Natural killer cell (primary cell): ENCODE measurements around the gene USP7. TPM values are rescaled to one million over a fixed set of nuclear protein-coding genes. Genes with fewer than 3 reads are reported as not detected.
A peak's percentile ranks its signal among the peaks of the same experiment; 100 is the strongest.
"Not testable (repeated sequence)": the region's sequence is repeated elsewhere in the genome, so short reads cannot be mapped to it uniquely, and the experiment has no call there.

ENCODE experiments used
- ATAC-seq, 3 donors: fragments of 150-1000 bp in 2 of 3; fragments of 200-7000 bp in 1 of 3; cut with Tn5 transposase; 1 replicate in 1 of 3; 2 replicates in 2 of 3; pipeline ENCODE4 v1.10.0; 2021; ENCODE audit warnings: mild to moderate bottlenecking in 2 of 3, moderate library complexity in 2 of 3
- DNase-seq, 2 donors: peaks; one replicate each; pipeline versions ENCODE4 v3.0.0 to v3.0.0-alpha.2; 2013 to 2021; ENCODE audit warnings: mixed read lengths in 1 of 2
- H3K27ac ChIP-seq: one replicate; pipeline ENCODE4 v1.5.1; 2013; ENCODE audit warnings: mild to moderate bottlenecking, low read length
- H3K27me3 ChIP-seq: one replicate; pipeline ENCODE4 v1.6.1; 2013; ENCODE audit warnings: low read length; ENCODE audit not compliant: control insufficient read depth, insufficient read depth
- H3K36me3 ChIP-seq: one replicate; pipeline ENCODE4 v1.6.1; 2013; ENCODE audit warnings: low read length; ENCODE audit not compliant: control insufficient read depth, insufficient read depth
- H3K4me1 ChIP-seq: one replicate; pipeline ENCODE4 v1.6.1; 2013; ENCODE audit warnings: low read length; ENCODE audit not compliant: control insufficient read depth, insufficient read depth
- H3K4me3 ChIP-seq: one replicate; pipeline ENCODE4 v1.5.1; 2013; ENCODE audit warnings: low read length
- H3K9me3 ChIP-seq: one replicate; pipeline ENCODE4 v1.6.1; 2013; ENCODE audit warnings: low read length; ENCODE audit not compliant: control insufficient read depth, insufficient read depth
- H3K27ac Mint-ChIP-seq, 2 donors: one replicate each; pipeline ENCODE4 v1.8.0; 2022; ENCODE audit warnings: mild to moderate bottlenecking in 2 of 2, mixed read lengths in 2 of 2, moderate library complexity in 1 of 2
- H3K27me3 Mint-ChIP-seq, 2 donors: one replicate each; pipeline ENCODE4 v1.8.0; 2022; ENCODE audit warnings: low read depth in 2 of 2, mixed read lengths in 2 of 2
- H3K36me3 Mint-ChIP-seq: one replicate; pipeline ENCODE4 v1.8.0; 2022; ENCODE audit warnings: mixed read lengths
- H3K4me1 Mint-ChIP-seq, 2 donors: one replicate each; pipeline ENCODE4 v1.8.0; 2022; ENCODE audit warnings: mixed read lengths in 2 of 2
- H3K4me3 Mint-ChIP-seq: one replicate; pipeline ENCODE4 v1.8.0; 2022; ENCODE audit warnings: mild to moderate bottlenecking, moderate library complexity, mixed read lengths
- H3K9me3 Mint-ChIP-seq, 2 donors: one replicate each; pipeline ENCODE4 v1.8.0; 2022; ENCODE audit warnings: mixed read lengths in 2 of 2
- CTCF ChIP-seq: fragments of 200-600 bp; IDR thresholded peaks from one replicate; pipeline ENCODE4 v1.8.0; 2022; ENCODE audit warnings: antibody characterized with exemption
- WGBS: methylation state at CpG from one replicate; pipeline ENCODE4 v1.1.7; 2013; ENCODE audit warnings: missing lambda C conversion rate; ENCODE audit not compliant: insufficient coverage; 5-methylcytosine and 5-hydroxymethylcytosine counted together
- intact Hi-C: fragments of 100-400 bp; cut with micrococcal nuclease; formaldehyde crosslinking; loops from one replicate; pipeline ENCODE4 v1.14.2; 2022
- total RNA-seq, 4 donors: library from RNA; stranded (reverse); fragments of 120-200 nt in 1 of 4; gene quantifications; one replicate each; pipeline versions ENCODE4 v1.2.3 to v1.2.4, GENCODE V29; 2013 to 2022

USP7 gene
- total RNA-seq, 3 donors from 2014 or later (not counting 1 experiment from before 2014, with no cell fraction given): 213 to 268 (median 236) TPM

GRCh38 chr16:8846401-8846932 lies 117.2 kb downstream of the USP7 start:
- Mint-ChIP-seq H3K36me3 (no peaks in the 10 kb centered on the region), H3K27ac (no peak overlapping the region), H3K4me3 (no peak overlapping the region), H3K27me3 (no peaks in the 10 kb centered on the region), H3K9me3 (no peaks in the 10 kb centered on the region), H3K4me1 (peaks cover 25 to 45% of the 10 kb centered on the region in 2 donors)
- ATAC-seq: no peak
- no peaks in the 10 kb centered on the region for H3K27me3 ChIP-seq
- no peak for DNase-seq
- H3K27ac ChIP-seq: no peak overlapping the region
- no peak for TF ChIP-seq CTCF
- no peak overlapping the region for H3K4me3 ChIP-seq
- intact Hi-C loops: no loop called here
- peaks cover 14% of the 10 kb centered on the region for H3K36me3 ChIP-seq
- H3K4me1 ChIP-seq: peaks cover 6% of the 10 kb centered on the region
- 98% methylated on average over 10 of the region's 10 CpGs for WGBS
- H3K9me3 ChIP-seq: no peaks in the 10 kb centered on the region

DNA sequence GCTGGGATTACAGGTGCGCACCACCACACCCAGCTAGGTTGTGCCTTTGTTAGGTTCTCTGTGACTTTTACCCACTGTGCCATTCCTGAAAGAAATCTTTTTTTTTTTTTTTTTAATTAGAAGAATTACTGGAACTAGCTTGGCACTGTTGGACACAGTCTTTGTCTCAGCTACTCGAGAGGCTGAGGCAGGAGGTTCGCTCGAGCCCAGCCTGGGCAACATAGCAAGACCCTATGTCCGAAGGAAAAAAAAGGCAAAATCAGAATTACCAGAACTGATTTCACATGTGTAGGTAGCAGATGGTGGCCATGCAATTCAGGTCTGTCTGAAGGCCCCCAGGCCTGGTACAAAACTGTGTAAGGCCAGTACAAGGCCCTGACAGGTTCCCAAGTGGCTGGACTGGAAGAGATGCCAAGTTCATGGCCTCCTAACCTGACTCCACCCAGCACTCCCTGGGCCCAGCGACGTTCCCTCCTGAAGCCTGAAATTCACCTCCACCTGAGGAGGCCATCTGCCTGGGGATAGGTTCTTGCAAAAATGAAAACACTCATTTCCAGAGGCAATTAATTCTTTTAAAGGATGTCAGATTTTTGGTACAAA lies 117.9 kb downstream of the USP7 start:
- DNase-seq (no peak), ATAC-seq (no peak)
- 97% methylated on average over 7 of the region's 7 CpGs for WGBS
- Mint-ChIP-seq H3K36me3 (no peaks in the 10 kb centered on the region), H3K27me3 (no peaks in the 10 kb centered on the region), H3K27ac (peak overlapping the region in 1 of 2 donors; percentile 7), H3K4me3 (no peak overlapping the region), H3K9me3 (no peaks in the 10 kb centered on the region), H3K4me1 (peaks cover 21 to 39% of the 10 kb centered on the region in 2 donors)
- no peak overlapping the region for H3K27ac ChIP-seq
- intact Hi-C loops: no loop called here
- peaks cover 6% of the 10 kb centered on the region for H3K4me1 ChIP-seq
- H3K27me3 ChIP-seq: no peaks in the 10 kb centered on the region
- peaks cover 14% of the 10 kb centered on the region for H3K36me3 ChIP-seq
- no peak overlapping the region for H3K4me3 ChIP-seq
- no peak for TF ChIP-seq CTCF
- no peaks in the 10 kb centered on the region for H3K9me3 ChIP-seq

- H3K4me3 Mint-ChIP-seq, H3K4me1 ChIP-seq, H3K27ac ChIP-seq, H3K36me3 ChIP-seq, H3K9me3 ChIP-seq, H3K4me3 ChIP-seq, ATAC-seq, DNase-seq, H3K9me3 Mint-ChIP-seq, H3K27me3 Mint-ChIP-seq, intact Hi-C loops, H3K27me3 ChIP-seq, H3K36me3 Mint-ChIP-seq: not testable (repeated sequence)
- Mint-ChIP-seq H3K4me1 (peaks cover 12 to 33% of the 10 kb centered on the region in 2 donors), H3K27ac (peak overlapping the region in 1 of 2 donors; percentile 6)
- WGBS: 97% methylated on average over 8 of the region's 12 CpGs
Observed at GRCh38 chr16:8843296-8843695, 120.4 kb downstream of the USP7 start.

Other genes with a start within 250 kb of the USP7 start
- gene TMEM186, start 166.3 kb downstream of the USP7 start, total RNA-seq: 1 to 10 TPM; 3.0 to 5.2 (median 4.1) TPM
- 10 to 100 TPM; 33.4 to 37.6 (median 36.4) TPM for gene PMM2, start 166.1 kb downstream of the USP7 start, total RNA-seq
- gene CARHSP1, start 94.9 kb downstream of the USP7 start, total RNA-seq: 10 to 100 TPM; 59.0 to 70.0 (median 60.1) TPM
- gene LITAFD, start 81.6 kb downstream of the USP7 start, total RNA-seq: 1 to 10 TPM in 1 of 3 donors, under 1 TPM in 2; 0.21 to 1.1 (median 0.29) TPM
- gene HAPSTR1, start 127.7 kb upstream of the USP7 start, total RNA-seq: 100 to 1,000 TPM; 135 to 145 (median 138) TPM